GM18870 (cell line): Measurements from ENCODE around the gene SGMS1.
A peak's percentile ranks its signal among the peaks of the same experiment; 100 is the strongest.

ENCODE experiments used
- ATAC-seq: cut with Tn5 transposase; IDR thresholded peaks from one replicate; pipeline ENCODE4 v1.9.1; 2021; ENCODE audit warnings: moderate library complexity; ENCODE audit not compliant: unreplicated experiment

The SGMS1 gene

GRCh38 chr10:50324046-50324445 lies 299.7 kb downstream of the SGMS1 start:
- no peak for ATAC-seq

GRCh38 chr10:50322077-50322476 lies 301.7 kb downstream of the SGMS1 start:
- ATAC-seq: no peak

GRCh38 chr10:50318129-50318528 lies 305.6 kb downstream of the SGMS1 start:
- no peak for ATAC-seq

GRCh38 chr10:50316695-50317648 lies 306.8 kb downstream of the SGMS1 start:
- ATAC-seq: no peak

- no peak for ATAC-seq
Measured at GRCh38 chr10:50316174-50316573, 307.6 kb downstream of the SGMS1 start.

GRCh38 chr10:50315424-50315823 lies 308.3 kb downstream of the SGMS1 start:
- ATAC-seq: no peak

GRCh38 chr10:50314169-50315071 lies 309.3 kb downstream of the SGMS1 start:
- no peak for ATAC-seq

- ATAC-seq: no peak
Measured at GRCh38 chr10:50312464-50313437, 311.0 kb downstream of the SGMS1 start.

- peak; percentile 65 for ATAC-seq
Measured at GRCh38 chr10:50310560-50311174, 313.1 kb downstream of the SGMS1 start.

GRCh38 chr10:50309342-50309741 lies 314.4 kb downstream of the SGMS1 start:
- no peak for ATAC-seq

GRCh38 chr10:50304660-50305059 lies 319.1 kb downstream of the SGMS1 start:
- no peak for ATAC-seq

- no peak for ATAC-seq
Measured at GRCh38 chr10:50299948-50300669, 323.6 kb downstream of the SGMS1 start.

GRCh38 chr10:50295367-50295766 lies 328.4 kb downstream of the SGMS1 start:
- ATAC-seq: no peak

- ATAC-seq: no peak
Measured at GRCh38 chr10:50294582-50294981, 329.2 kb downstream of the SGMS1 start.

GRCh38 chr10:50293513-50294313 lies 330.0 kb downstream of the SGMS1 start:
- ATAC-seq: no peak

GRCh38 chr10:50291261-50291850 lies 332.4 kb downstream of the SGMS1 start:
- ATAC-seq: no peak

- no peak for ATAC-seq
Measured at GRCh38 chr10:50289196-50289595, 334.6 kb downstream of the SGMS1 start.
